Muscle layer of duodenum (tissue), 2 donors: ENCODE measurements around the gene FAM110C.
"Not testable (repeated sequence)": the region's sequence is repeated elsewhere in the genome, so short reads cannot be mapped to it uniquely, and the experiment has no call there.

Source experiments
- H3K27ac ChIP-seq: one replicate; pipeline ENCODE4 v1.7.0; 2013; ENCODE audit warnings: mild to moderate bottlenecking, low read length
- H3K27me3 ChIP-seq: one replicate; pipeline ENCODE4 v1.7.0; 2013; ENCODE audit warnings: low read depth, mild to moderate bottlenecking, control low read depth, low read length
- H3K36me3 ChIP-seq, 2 donors: one replicate each; pipeline ENCODE4 v1.7.0; 2013; ENCODE audit warnings: low read length in 2 of 2, control low read depth in 1 of 2, mild to moderate bottlenecking in 1 of 2; ENCODE audit not compliant: insufficient read depth in 2 of 2, control insufficient read depth in 1 of 2
- H3K4me1 ChIP-seq, 2 donors: one replicate each; pipeline ENCODE4 v1.7.0; 2013; ENCODE audit warnings: low read length in 2 of 2, mild to moderate bottlenecking in 2 of 2, control low read depth in 1 of 2, moderate library complexity in 1 of 2; ENCODE audit not compliant: insufficient read depth in 2 of 2, control insufficient read depth in 1 of 2
- H3K4me3 ChIP-seq, 2 donors: one replicate each; pipeline ENCODE4 v1.7.0; 2013; ENCODE audit warnings: low read length in 2 of 2, low read depth in 1 of 2, mild to moderate bottlenecking in 1 of 2
- H3K9me3 ChIP-seq, 2 donors: one replicate each; pipeline ENCODE4 v1.7.0; 2013; ENCODE audit warnings: low read length in 2 of 2, control low read depth in 1 of 2, mild to moderate bottlenecking in 1 of 2; ENCODE audit not compliant: control insufficient read depth in 1 of 2
- donor health status: healthy.

Gene FAM110C

GRCh38 chr2:46471-47345 lies at the start of gene FAM110C:
FAM110C (minus strand) TSS chr2:46505; CDS start chr2:46385, 120 bp downstream.
- no peak within 1 kb of the TSS for H3K27ac ChIP-seq
- peaks cover 0 to 25% of the 10 kb centered on the region in 2 donors for H3K4me1 ChIP-seq
- H3K4me3 ChIP-seq: peak within 1 kb of the TSS; percentile 53 to 67
- H3K36me3 ChIP-seq: no peaks in the 10 kb centered on the region
- no peaks in the 10 kb centered on the region for H3K9me3 ChIP-seq
- peaks cover 8% of the 10 kb centered on the region for H3K27me3 ChIP-seq

GRCh38 chr2:92326-92725 lies 46.0 kb upstream of the FAM110C start:
- H3K9me3 ChIP-seq: peaks cover 0 to 4% of the 10 kb centered on the region in 2 donors
- H3K27ac ChIP-seq: no peak overlapping the region
- H3K4me1 ChIP-seq: no peaks in the 10 kb centered on the region
- H3K27me3 ChIP-seq: no peaks in the 10 kb centered on the region
- no peaks in the 10 kb centered on the region for H3K36me3 ChIP-seq
- no peak overlapping the region for H3K4me3 ChIP-seq

GRCh38 chr2:90645-91312 lies 44.5 kb upstream of the FAM110C start:
- no peaks in the 10 kb centered on the region for H3K27me3 ChIP-seq
- peaks cover 0 to 4% of the 10 kb centered on the region in 2 donors for H3K9me3 ChIP-seq
- no peaks in the 10 kb centered on the region for H3K36me3 ChIP-seq
- no peak overlapping the region for H3K27ac ChIP-seq
- no peak overlapping the region for H3K4me3 ChIP-seq
- no peaks in the 10 kb centered on the region for H3K4me1 ChIP-seq

GRCh38 chr2:85761-86160 lies 39.5 kb upstream of the FAM110C start:
- no peaks in the 10 kb centered on the region for H3K4me1 ChIP-seq
- H3K9me3 ChIP-seq: no peaks in the 10 kb centered on the region
- no peak overlapping the region for H3K4me3 ChIP-seq
- H3K27ac ChIP-seq: no peak overlapping the region
- no peaks in the 10 kb centered on the region for H3K36me3 ChIP-seq
- no peaks in the 10 kb centered on the region for H3K27me3 ChIP-seq

- Histone ChIP-seq H3K36me3 (no peaks in the 10 kb centered on the region), H3K27ac (no peak overlapping the region), H3K9me3 (no peaks in the 10 kb centered on the region), H3K4me1 (no peaks in the 10 kb centered on the region), H3K4me3 (no peak overlapping the region), H3K27me3 (no peaks in the 10 kb centered on the region)
Observed at GRCh38 chr2:84121-84520, 37.8 kb upstream of the FAM110C start.

- H3K27me3 ChIP-seq: no peaks in the 10 kb centered on the region
- H3K9me3 ChIP-seq: no peaks in the 10 kb centered on the region
- H3K27ac ChIP-seq: no peak overlapping the region
- no peaks in the 10 kb centered on the region for H3K4me1 ChIP-seq
- H3K36me3 ChIP-seq: no peaks in the 10 kb centered on the region
- no peak overlapping the region for H3K4me3 ChIP-seq
Observed at GRCh38 chr2:80971-81736, 34.8 kb upstream of the FAM110C start.

- no peaks in the 10 kb centered on the region for H3K4me1 ChIP-seq
Observed at GRCh38 chr2:80378-80777, 34.1 kb upstream of the FAM110C start.

GRCh38 chr2:71309-72035 lies 25.2 kb upstream of the FAM110C start:
- no peaks in the 10 kb centered on the region for H3K36me3 ChIP-seq
- H3K9me3 ChIP-seq: no peaks in the 10 kb centered on the region
- no peaks in the 10 kb centered on the region for H3K27me3 ChIP-seq
- no peak overlapping the region for H3K27ac ChIP-seq
- no peaks in the 10 kb centered on the region for H3K4me1 ChIP-seq
- no peak overlapping the region for H3K4me3 ChIP-seq

More at GRCh38 chr2:80378-80777, 34.1 kb upstream of the FAM110C start:
- Histone ChIP-seq H3K4me3 (no peak overlapping the region), H3K27ac (no peak overlapping the region), H3K9me3 (no peaks in the 10 kb centered on the region), H3K36me3 (no peaks in the 10 kb centered on the region), H3K27me3 (no peaks in the 10 kb centered on the region)

GRCh38 chr2:69366-70344 lies 23.4 kb upstream of the FAM110C start:
- no peak overlapping the region for H3K27ac ChIP-seq
- no peaks in the 10 kb centered on the region for H3K4me1 ChIP-seq
- H3K4me3 ChIP-seq: no peak overlapping the region
- no peaks in the 10 kb centered on the region for H3K9me3 ChIP-seq
- no peaks in the 10 kb centered on the region for H3K36me3 ChIP-seq
- H3K27me3 ChIP-seq: no peaks in the 10 kb centered on the region

GRCh38 chr2:68637-69036 lies 22.3 kb upstream of the FAM110C start:
- H3K4me3 ChIP-seq, H3K27ac ChIP-seq: not testable (repeated sequence)

More at GRCh38 chr2:68637-69036, 22.3 kb upstream of the FAM110C start:
- H3K27me3 ChIP-seq, H3K4me1 ChIP-seq, H3K9me3 ChIP-seq, H3K36me3 ChIP-seq: not testable (repeated sequence)
